HepG2 (cell line): ENCODE results near the gene DDX19B. TPM values are rescaled to one million over a fixed set of nuclear protein-coding genes. Genes with fewer than 3 reads are reported as not detected.

ENCODE experiments used
- ATAC-seq: fragments of 200-7000 bp; cut with Tn5 transposase; 3 replicates; pipeline ENCODE4 v1.9.1; 2020; ENCODE audit warnings: mild to moderate bottlenecking, moderate library complexity
- BruUV-seq: library from RNA; stranded (reverse); fragments of 400-500 nt; replicated peaks from 2 replicates; lab custom pipeline; 2021; lab: Mats Ljungman, UMichigan
- CTCF ChIA-PET: fragments of 300-600 bp; formaldehyde crosslinking; extraction: SDS; loops from one replicate; lab custom pipeline; 2021; ENCODE audit warnings: low total read pairs, inconsistent platforms, low intra/inter-chr PET ratio; lab: Yijun Ruan, JAX
- POLR2A ChIA-PET: fragments of 350-600 bp; sonication (Branson Sonifier 250); formaldehyde crosslinking; loops from one replicate; lab custom pipeline; 2020; ENCODE audit warnings: antibody characterized with exemption, inconsistent platforms; lab: Yijun Ruan, JAX
- DNase-seq: peaks from one replicate; pipeline ENCODE4 v3.0.0-alpha.2; 2015; ENCODE audit warnings: low spot score
- FAIRE-seq: peaks from 3 replicates; lab custom pipeline; 2011; peaks lifted over from hg19 to GRCh38; lab: Jason Lieb, UNC
- H2AFZ ChIP-seq: one replicate; pipeline ENCODE4 v1.6.1; 2011; ENCODE audit warnings: low read length, inconsistent platforms
- H3K27ac ChIP-seq: fragments of 300-600 bp; 3 replicates; pipeline ENCODE4 v1.8.0; 2011; ENCODE audit warnings: mixed run types, mild to moderate bottlenecking, mixed read lengths, low read length, inconsistent platforms; ENCODE audit not compliant: insufficient read depth; ENCODE audit errors: extremely low read length
- H3K27me3 ChIP-seq, 2 experiments: fragments of 200-600 bp in 1 of 2; 2 replicates in 1 of 2; 3 replicates in 1 of 2; pipeline versions ENCODE4 v1.6.0 to v1.8.0; 2011; ENCODE audit warnings: low read length in 2 of 2, mild to moderate bottlenecking in 2 of 2, moderate library complexity in 2 of 2, inconsistent platforms in 1 of 2; ENCODE audit not compliant: insufficient read depth in 2 of 2, control insufficient read depth in 1 of 2
- H3K36me3 ChIP-seq, 2 experiments: fragments of 200-600 bp in 1 of 2; replicated peaks in 1 of 2; 2 replicates in 1 of 2; 3 replicates in 1 of 2; pipeline versions ENCODE4 v1.5.1 to v1.8.0; 2011; ENCODE audit warnings: low read length in 2 of 2, inconsistent platforms in 1 of 2; ENCODE audit not compliant: insufficient read depth in 2 of 2, control insufficient read depth in 1 of 2
- H3K4me1 ChIP-seq: 2 replicates; pipeline ENCODE4 v1.5.1; 2012; ENCODE audit warnings: low read length, inconsistent platforms; ENCODE audit not compliant: insufficient read depth
- H3K4me2 ChIP-seq: 2 replicates; pipeline ENCODE4 v1.6.0; 2011; ENCODE audit warnings: low read depth, low read length, inconsistent platforms
- H3K4me3 ChIP-seq, 3 experiments: fragments of 200-600 bp in 1 of 3; sonication (generic), shearing (Covaris generic) in 1 of 3; replicated peaks in 1 of 3; 2 replicates each; pipeline ENCODE4 v1.5.1; 2011 to 2016; ENCODE audit warnings: low read length in 3 of 3, inconsistent platforms in 2 of 3, low read depth in 2 of 3, mild to moderate bottlenecking in 2 of 3, control low read depth in 1 of 3, mixed read lengths in 1 of 3; ENCODE audit not compliant: insufficient read depth in 1 of 3
- H3K79me2 ChIP-seq: one replicate; pipeline ENCODE4 v1.6.1; 2011; ENCODE audit warnings: low read length, inconsistent platforms; ENCODE audit not compliant: insufficient read depth
- H3K9ac ChIP-seq: 2 replicates; pipeline ENCODE4 v1.6.0; 2011; ENCODE audit warnings: mild to moderate bottlenecking, low read depth, low read length, inconsistent platforms; ENCODE audit not compliant: insufficient read depth
- H3K9me3 ChIP-seq: 2 replicates; pipeline ENCODE4 v1.5.1; 2012; ENCODE audit warnings: mild to moderate bottlenecking, low read length
- H4K20me1 ChIP-seq: 2 replicates; pipeline ENCODE4 v1.6.0; 2011; ENCODE audit warnings: inconsistent platforms, mild to moderate bottlenecking, low read length, moderate library complexity; ENCODE audit not compliant: insufficient read depth
- CTCF ChIP-seq: sonication (generic); formaldehyde crosslinking; IDR thresholded peaks from 2 replicates; pipeline ENCODE4 v1.5.0; 2020; ENCODE audit warnings: mild to moderate bottlenecking, missing genetic modification reagents, moderate library complexity
- DR1 ChIP-seq: sonication (generic); formaldehyde crosslinking; IDR thresholded peaks from 2 replicates; pipeline ENCODE4 v1.8.0; 2021; ENCODE audit warnings: mild to moderate bottlenecking, missing genetic modification reagents, inconsistent platforms
- ERF ChIP-seq: IDR thresholded peaks from 2 replicates; pipeline ENCODE4 v1.6.1; 2018; ENCODE audit warnings: missing biosample characterization, missing genetic modification reagents
- GFI1 ChIP-seq: sonication (generic); formaldehyde crosslinking; IDR thresholded peaks from 2 replicates; pipeline ENCODE4 v1.5.0; 2020; ENCODE audit warnings: missing genetic modification reagents, mild to moderate bottlenecking, borderline replicate concordance
- HOXA9 ChIP-seq: sonication (generic); formaldehyde crosslinking; IDR thresholded peaks from 2 replicates; pipeline ENCODE4 v1.8.1; 2022; ENCODE audit warnings: missing genetic modification reagents, mild to moderate bottlenecking, moderate library complexity, borderline replicate concordance
- MIXL1 ChIP-seq: IDR thresholded peaks from 2 replicates; pipeline ENCODE4 v1.6.1; 2016
- NCOA1 ChIP-seq: sonication (generic); formaldehyde crosslinking; IDR thresholded peaks from 2 replicates; pipeline ENCODE4 v1.9.0; 2021; ENCODE audit warnings: missing genetic modification reagents
- RAD21 ChIP-seq: fragments of 450-650 bp; formaldehyde crosslinking; IDR thresholded peaks from 2 replicates; pipeline ENCODE4 v1.5.0; 2020; ENCODE audit warnings: mild to moderate bottlenecking
- SMC3 ChIP-seq: IDR thresholded peaks from 2 replicates; pipeline ENCODE4 v1.6.1; 2011; ENCODE audit warnings: low read length, improper control_type of control experiment
- STAG1 ChIP-seq: sonication (generic); formaldehyde crosslinking; IDR thresholded peaks from 2 replicates; pipeline ENCODE4 v1.4.0; 2020; ENCODE audit warnings: missing genetic modification reagents
- SUZ12 ChIP-seq: fragments of 150-350 bp; IDR thresholded peaks from 2 replicates; pipeline ENCODE4 v1.6.1; 2014; ENCODE audit warnings: low read depth, low read length
- XRCC5 ChIP-seq: fragments of 200-400 bp; formaldehyde crosslinking; optimal IDR thresholded peaks from 2 replicates; pipeline ENCODE3; 2017; ENCODE audit warnings: mild to moderate bottlenecking, low read length
- ZNF274 ChIP-seq: sonication (generic); formaldehyde crosslinking; IDR thresholded peaks from 2 replicates; pipeline ENCODE4 v1.5.1; 2020; ENCODE audit warnings: mild to moderate bottlenecking, missing genetic modification reagents
- WGBS: methylation state at CpG from one replicate; pipeline ENCODE4 v1.1.6; 2017; ENCODE audit warnings: low lambda C conversion rate; 5-methylcytosine and 5-hydroxymethylcytosine counted together
- in situ Hi-C: cut with HindIII; loops from 2 replicates; pipeline ENCODE4 v1.10.0; 2017; ENCODE audit warnings: low pct_unique_long_range_greater_than_20kb; ENCODE audit not compliant: extremely low pct_ligation_motif_present
- intact Hi-C: fragments of 100-400 bp; cut with micrococcal nuclease; formaldehyde crosslinking; loops from one replicate; pipeline ENCODE4 v1.10.0; 2022; ENCODE audit not compliant: unreplicated experiment
- polyA plus RNA-seq, 8 experiments: library from polyadenylated mRNA; depleted of rRNA in 3 of 8; stranded (reverse) in 7 of 8; unstranded in 1 of 8; fragments of >200 nt; fragmentation: Illumina TruSeq in 4 of 8; extraction: Trizol in 4 of 8; gene quantifications; 2 replicates each; pipeline versions ENCODE4 v1.2.1 to v1.2.3, GENCODE V29; 2011 to 2016; ENCODE audit warnings: low read depth in 4 of 8, missing spikeins in 1 of 8, mixed read lengths in 1 of 8; ENCODE audit not compliant: insufficient read depth in 1 of 8
- total RNA-seq, 5 experiments: library from RNA; depleted of rRNA; stranded (reverse); fragments of >200 nt; fragmentation: Illumina TruSeq; extraction: Trizol; gene quantifications; 2 replicates each; pipeline ENCODE4 v1.2.3, GENCODE V29; 2016; ENCODE audit warnings: low read depth in 1 of 5
- TF ChIP-seq, protein P1 (sequence below): IDR thresholded peaks from 2 replicates; pipeline ENCODE4 v1.6.1; 2016
- TF ChIP-seq, protein P2 (sequence below): sonication (generic); formaldehyde crosslinking; conservative IDR thresholded peaks from 2 replicates; pipeline ENCODE4 v1.4.0; 2020; ENCODE audit warnings: missing genetic modification reagents

Gene DDX19B
- total and polyA plus RNA-seq, 2 of the 13 experiments (the other 11 are each of a cell fraction or from before 2014, with no cell fraction given), result 36.2 to 40.0 TPM

GRCh38 chr16:70267516-70267915 lies 31.5 kb upstream of the DDX19B start:
- FAIRE-seq (peak; percentile 94), DNase-seq (peak; percentile 72), ATAC-seq (peak; percentile 80)
- POLR2A ChIA-PET, result interaction anchor here (1.0 to 2.4 kb wide), 4 partner anchors 16 to 105 kb away, joined by 3 to 9 read pairs (median 5); partner anchors contain the start of genes AARS1 and EXOSC6
- Histone ChIP-seq H2AFZ (no peak overlapping the region), H3K4me2 (no peak overlapping the region), H3K9ac (no peak overlapping the region), H3K9me3 (no peaks in the 10 kb centered on the region), H3K27ac (no peak overlapping the region), H3K4me3 (no peak overlapping the region), H3K27me3 (no peaks in the 10 kb centered on the region), H3K36me3 (peaks cover 51 to 93% of the 10 kb centered on the region in 2 experiments), H3K4me1 (no peaks in the 10 kb centered on the region), H3K79me2 (no peaks in the 10 kb centered on the region), H4K20me1 (no peaks in the 10 kb centered on the region; the same call in 1 of the 2 replicates)
- WGBS, result 37% methylated on average over 6 of the region's 6 CpGs
- in situ Hi-C loops, result no loop called here
- CTCF ChIA-PET, result interaction anchor here (1.4 to 1.9 kb wide), 2 partner anchors 14 to 103 kb away, joined by 5 to 12 read pairs; no protein-coding TSS in a partner anchor
- intact Hi-C loops, result loop anchor here (1.0 kb wide), 1 partner anchor 13 kb away; no protein-coding TSS in a partner anchor
- no TSS peak for BruUV-seq
- TF ChIP-seq MIXL1 (CRISPR knock-in tag) (0 out of 2 replicates have a peak, but pooled peaks have one; percentile 23), ERF (CRISPR knock-in tag) (no peak), SMC3 (peak; percentile 86), DR1 (CRISPR knock-in tag) (no peak), STAG1 (peak; percentile 77), HOXA9 (CRISPR knock-in tag) (no peak), ZNF274 (CRISPR knock-in tag) (no peak), RAD21 (peak; percentile 58; the same call in 1 of the 2 replicates), SUZ12 (no peak), CTCF (CRISPR knock-in tag) (peak; percentile 85), GFI1 (CRISPR knock-in tag) (no peak), NCOA1 (CRISPR knock-in tag) (no peak), XRCC5 (peak; percentile 30)
- TF ChIP-seq, protein P1, sequence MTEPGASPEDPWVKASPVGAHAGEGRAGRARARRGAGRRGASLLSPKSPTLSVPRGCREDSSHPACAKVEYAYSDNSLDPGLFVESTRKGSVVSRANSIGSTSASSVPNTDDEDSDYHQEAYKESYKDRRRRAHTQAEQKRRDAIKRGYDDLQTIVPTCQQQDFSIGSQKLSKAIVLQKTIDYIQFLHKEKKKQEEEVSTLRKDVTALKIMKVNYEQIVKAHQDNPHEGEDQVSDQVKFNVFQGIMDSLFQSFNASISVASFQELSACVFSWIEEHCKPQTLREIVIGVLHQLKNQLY (CRISPR knock-in tag), result no peak
- TF ChIP-seq, protein P2, sequence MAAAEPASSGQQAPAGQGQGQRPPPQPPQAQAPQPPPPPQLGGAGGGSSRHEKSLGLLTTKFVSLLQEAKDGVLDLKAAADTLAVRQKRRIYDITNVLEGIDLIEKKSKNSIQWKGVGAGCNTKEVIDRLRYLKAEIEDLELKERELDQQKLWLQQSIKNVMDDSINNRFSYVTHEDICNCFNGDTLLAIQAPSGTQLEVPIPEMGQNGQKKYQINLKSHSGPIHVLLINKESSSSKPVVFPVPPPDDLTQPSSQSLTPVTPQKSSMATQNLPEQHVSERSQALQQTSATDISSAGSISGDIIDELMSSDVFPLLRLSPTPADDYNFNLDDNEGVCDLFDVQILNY (CRISPR knock-in tag), result no peak
